Measurements from ENCODE around the gene CHRNB4. TPM values are rescaled to one million over a fixed set of nuclear protein-coding genes. Genes with fewer than 3 reads are reported as not detected.

The CHRNB4 gene
- total and polyA plus RNA-seq, 2 donors (not counting 3 experiments of a cell fraction or from before 2014, with no cell fraction given) = 0.08 TPM; not detected in 1

- H3K4me1 ChIP-seq (ENCODE audit: control insufficient read depth, extremely low read depth, insufficient read depth, low read length) = no peaks in the 10 kb centered on the region
- FAIRE-seq (no peak), DNase-seq (ENCODE audit: low read depth, low spot score) (no peak)
- no peak overlapping the region for H3K4me3 ChIP-seq (replicated peaks in 1 of 3; ENCODE audit: insufficient read depth in 1 of 3, low read depth in 1 of 3, low read length in 3 of 3)
- H3K27ac ChIP-seq (ENCODE audit: insufficient read depth, low read depth, low read length) = no peak overlapping the region
- CTCF ChIA-PET = no interaction called here
- dilution Hi-C loops (cut with MboI; ENCODE audit: extremely low pct_ligation_motif_present, low sequenced_read_pairs) = no loop called here
- H3K9me3 ChIP-seq (replicated peaks; ENCODE audit: control insufficient read depth, insufficient read depth, low read length) = no peaks in the 10 kb centered on the region
- H3K9ac ChIP-seq (replicated peaks; ENCODE audit: extremely low read depth, insufficient read depth, low read length) = no peak overlapping the region
- H3K4me2 ChIP-seq (ENCODE audit: insufficient read depth, low read length) = no peak overlapping the region
- intact Hi-C loops (cut with micrococcal nuclease) = no loop called here
- no peaks in the 10 kb centered on the region for H3K79me2 ChIP-seq (ENCODE audit: control insufficient read depth, insufficient read depth, low read length)
- no peaks in the 10 kb centered on the region for H4K20me1 ChIP-seq (replicated peaks; ENCODE audit: control insufficient read depth, extremely low read depth, insufficient read depth, low read length)
- POLR2A ChIA-PET = no interaction called here
- no TSS peak for BruUV-seq (replicated peaks)
- no peak for TF ChIP-seq POLR2AphosphoS5 (IDR thresholded peaks at IDR 0.05; ENCODE audit: insufficient read depth, low read depth, low read length)
- no peak for TF ChIP-seq MYC (IDR thresholded peaks at IDR 0.05; ENCODE audit: low read depth, low read length)
- TF ChIP-seq EZH2 (IDR thresholded peaks at IDR 0.05; ENCODE audit: borderline replicate concordance, low read depth, low read length, severe bottlenecking) = no peak
- TF ChIP-seq CTCF (IDR thresholded peaks at IDR 0.05; ENCODE audit: extremely low read depth in 1 of 2, insufficient read depth in 1 of 2, low read depth in 1 of 2, low read length in 2 of 2) = no peak
- no peak for TF ChIP-seq MAX (IDR thresholded peaks at IDR 0.05; ENCODE audit: insufficient read depth, insufficient read length)
- TF ChIP-seq JUN (IDR thresholded peaks at IDR 0.05; ENCODE audit: borderline replicate concordance, insufficient read depth, insufficient read length, low read depth) = no peak
- no peaks in the 10 kb centered on the region for H3K36me3 ChIP-seq (ENCODE audit: control insufficient read depth in 2 of 2, extremely low read depth in 1 of 2, insufficient read depth in 2 of 2, low read length in 2 of 2)
- no peak overlapping the region for H2AFZ ChIP-seq (ENCODE audit: low read depth, low read length)
- peaks cover 3 to 4% of the 10 kb centered on the region in 2 experiments for H3K27me3 ChIP-seq (ENCODE audit: control insufficient read depth in 2 of 2, insufficient read depth in 2 of 2, low read length in 2 of 2)
- no peaks in the 10 kb centered on the region for H3K9me1 ChIP-seq (replicated peaks; ENCODE audit: control insufficient read depth, extremely low read depth, insufficient read depth, low read length)
Measured at GRCh38 chr15:78661001-78661400, 20.0 kb upstream of the CHRNB4 start.

Measured in endothelial cell of umbilical vein (primary cell).